GM18508 (cell line): ENCODE measurements around the gene BCO2.

Source experiments
- ATAC-seq: cut with Tn5 transposase; IDR thresholded peaks from one replicate; pipeline ENCODE4 v1.9.1; 2021; ENCODE audit warnings: moderate number of reproducible peaks; ENCODE audit not compliant: insufficient read depth, unreplicated experiment

Gene BCO2

GRCh38 chr11:112213753-112214152, 38.4 kb downstream of the BCO2 start:
- no peak for ATAC-seq

- no peak for ATAC-seq
These were observed 40.3 kb downstream of the BCO2 start for GRCh38 chr11:112215621-112216020.

GRCh38 chr11:112216561-112217105, 41.3 kb downstream of the BCO2 start:
- no peak for ATAC-seq

- no peak for ATAC-seq
These were observed 44.3 kb downstream of the BCO2 start for GRCh38 chr11:112219476-112220232.

- ATAC-seq = no peak
These were observed 46.0 kb downstream of the BCO2 start for GRCh38 chr11:112221274-112221835.

- no peak for ATAC-seq
These were observed 47.0 kb downstream of the BCO2 start for GRCh38 chr11:112222303-112222702.

GRCh38 chr11:112223121-112223520, 47.8 kb downstream of the BCO2 start:
- ATAC-seq = no peak

GRCh38 chr11:112223754-112224532, 48.6 kb downstream of the BCO2 start:
- ATAC-seq = no peak

- no peak for ATAC-seq
These were observed 50.4 kb downstream of the BCO2 start for GRCh38 chr11:112225753-112226061.

GRCh38 chr11:112226062-112226830, 50.9 kb downstream of the BCO2 start, which contains the start of gene PTS:
Gene PTS, plus strand, starts transcription at chr11:112226428. Its CDS starts 16 bp downstream, at chr11:112226444.
- peak; percentile 79 for ATAC-seq

- ATAC-seq = peak; percentile 38
These were observed 51.6 kb downstream of the BCO2 start for GRCh38 chr11:112226831-112227401.

- ATAC-seq = no peak
These were observed 52.2 kb downstream of the BCO2 start for GRCh38 chr11:112227471-112227870.

GRCh38 chr11:112228706-112229105, 53.4 kb downstream of the BCO2 start:
- no peak for ATAC-seq

- no peak for ATAC-seq
These were observed 53.8 kb downstream of the BCO2 start for GRCh38 chr11:112229159-112229558.

GRCh38 chr11:112229746-112230433, 54.6 kb downstream of the BCO2 start:
- no peak for ATAC-seq

- ATAC-seq = no peak
These were observed 56.6 kb downstream of the BCO2 start for GRCh38 chr11:112231952-112232351.

GRCh38 chr11:112235750-112236390, 60.6 kb downstream of the BCO2 start:
- ATAC-seq = no peak

- no peak for ATAC-seq
These were observed 62.1 kb downstream of the BCO2 start for GRCh38 chr11:112237451-112237850.

GRCh38 chr11:112238041-112238440, 62.7 kb downstream of the BCO2 start:
- ATAC-seq = no peak
